ENCODE results near the gene MECP2.

Gene MECP2

DNA sequence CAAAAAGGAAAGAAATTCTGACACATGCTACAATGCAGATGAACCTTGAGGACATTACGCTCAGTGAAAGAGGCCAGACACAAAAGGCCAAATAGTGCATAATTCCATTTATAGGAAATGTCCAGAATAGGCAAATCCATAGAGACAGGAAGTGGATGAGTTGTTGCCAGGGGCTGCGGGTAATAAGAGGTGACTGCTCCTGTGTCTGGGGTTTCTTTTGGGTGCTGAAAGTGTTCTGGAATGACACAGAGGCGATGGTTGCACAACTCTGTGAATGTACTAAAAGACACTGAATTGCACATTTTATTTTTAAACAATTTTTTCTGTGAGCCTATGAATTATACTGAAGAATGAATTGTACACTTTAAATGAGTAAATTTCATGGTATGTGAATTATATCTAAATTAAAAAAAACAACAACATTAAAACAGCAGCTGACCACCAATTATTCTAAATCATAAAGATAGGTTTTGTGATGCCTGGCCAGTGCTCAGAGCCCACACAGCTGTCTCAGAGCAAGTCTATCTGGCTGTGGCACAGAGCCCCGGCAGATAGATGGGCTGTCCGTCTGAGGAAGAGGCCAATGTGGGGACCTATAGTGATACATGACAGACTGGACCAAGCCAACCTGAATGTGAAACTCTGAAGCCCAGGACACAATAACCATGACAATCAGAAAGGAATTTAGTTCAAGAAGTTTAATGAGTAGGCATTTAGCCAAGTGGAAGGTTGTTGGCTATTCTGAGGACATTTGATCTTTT, 54.3 kb downstream of the MECP2 start:
- DNase-seq (ENCODE audit: extremely low read depth, low read depth): no peak
- no peak for TF ChIP-seq CTCF (IDR thresholded peaks at IDR 0.05; ENCODE audit: low read depth, low read length)

DNA sequence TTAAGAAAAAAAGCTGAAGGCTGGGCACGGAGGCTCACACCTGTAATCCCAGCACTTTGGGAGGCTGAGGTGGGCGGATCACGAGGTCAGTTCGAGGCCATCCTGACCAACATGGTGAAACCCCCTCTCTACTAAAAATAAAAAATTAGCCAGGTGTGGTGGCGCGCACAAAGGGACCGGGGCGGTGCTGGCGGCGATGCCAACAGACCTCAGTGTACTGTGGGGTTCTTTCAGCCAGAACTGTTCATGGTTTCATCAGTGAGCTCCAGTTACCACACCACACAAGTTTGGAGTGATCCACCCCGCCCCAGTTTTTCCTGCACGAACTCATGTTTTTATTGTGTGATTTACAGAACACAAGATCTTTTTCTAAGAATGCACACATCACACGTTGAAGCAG, 56.7 kb downstream of the MECP2 start:
- TF ChIP-seq CTCF (IDR thresholded peaks at IDR 0.05; ENCODE audit: low read depth, low read length): no peak
- no peak for DNase-seq (ENCODE audit: extremely low read depth, low read depth)

- TF ChIP-seq CTCF (IDR thresholded peaks at IDR 0.05; ENCODE audit: low read depth, low read length): no peak
- no peak for DNase-seq (ENCODE audit: extremely low read depth, low read depth)
These were observed 57.2 kb downstream of the MECP2 start for GRCh38 chrX:154040307-154040756.

DNA sequence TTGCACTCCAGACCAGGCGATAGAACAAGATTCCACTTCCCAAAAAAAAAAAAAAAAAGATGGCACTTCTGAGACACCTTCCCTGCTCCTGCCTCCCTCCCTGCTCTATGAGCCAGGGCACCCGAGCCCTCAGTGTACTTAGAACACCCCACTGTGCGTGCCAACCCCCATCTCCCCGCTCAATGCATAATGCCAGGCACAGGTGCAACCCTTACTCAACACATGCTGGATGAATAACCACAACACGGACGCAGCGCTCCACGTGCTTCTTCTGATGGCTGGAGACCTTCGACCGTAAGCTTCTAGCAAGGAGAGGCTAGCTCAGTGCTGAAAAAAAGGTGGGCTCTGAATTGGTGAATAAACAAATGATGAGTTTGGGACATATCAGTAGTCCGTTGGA, 57.9 kb downstream of the MECP2 start:
- TF ChIP-seq CTCF (IDR thresholded peaks at IDR 0.05; ENCODE audit: low read depth, low read length): no peak
- no peak for DNase-seq (ENCODE audit: extremely low read depth, low read depth)

- no peak for DNase-seq (ENCODE audit: extremely low read depth, low read depth)
- no peak for TF ChIP-seq CTCF (IDR thresholded peaks at IDR 0.05; ENCODE audit: low read depth, low read length)
These were observed 58.9 kb downstream of the MECP2 start for GRCh38 chrX:154038656-154039055.

GRCh38 chrX:154037754-154038153, 59.8 kb downstream of the MECP2 start:
- no peak for TF ChIP-seq CTCF (IDR thresholded peaks at IDR 0.05; ENCODE audit: low read depth, low read length)

GRCh38 chrX:154036513-154036912, 61.0 kb downstream of the MECP2 start:
- no peak for DNase-seq (ENCODE audit: extremely low read depth, low read depth)
- TF ChIP-seq CTCF (IDR thresholded peaks at IDR 0.05; ENCODE audit: low read depth, low read length): no peak

More at GRCh38 chrX:154037754-154038153, 59.8 kb downstream of the MECP2 start:
- no peak for DNase-seq (ENCODE audit: extremely low read depth, low read depth)
